Epithelial cell of proximal tubule (primary cell): ENCODE results near the gene ADIG. TPM values are rescaled to one million over a fixed set of nuclear protein-coding genes. Genes with fewer than 3 reads are reported as not detected.

Experiments
- DNase-seq: peaks from one replicate; pipeline ENCODE4 v3.0.0-alpha.2; 2011; ENCODE audit warnings: low read depth
- H3K4me3 ChIP-seq: 2 replicates; pipeline ENCODE4 v1.5.1; 2011; ENCODE audit warnings: low read depth, mild to moderate bottlenecking, low read length
- CTCF ChIP-seq: conservative IDR thresholded peaks from 2 replicates; pipeline ENCODE4 v1.5.1; 2012; ENCODE audit warnings: low read depth, mild to moderate bottlenecking, low read length
- total RNA-seq: library from RNA; depleted of rRNA; stranded (reverse); fragments of >200 nt; gene quantifications from 2 replicates; pipeline ENCODE4 v1.2.3, GENCODE V29; 2015

Gene ADIG
- not detected in 2 replicates for total RNA-seq

GRCh38 chr20:38581013-38581412, at the start of gene ADIG:
TSS of gene ADIG (plus strand) at chr20:38581197. CDS start at chr20:38581251, 54 bp downstream.
- DNase-seq = no peak
- no peak within 1 kb of the TSS for H3K4me3 ChIP-seq
- TF ChIP-seq CTCF = no peak

DNA sequence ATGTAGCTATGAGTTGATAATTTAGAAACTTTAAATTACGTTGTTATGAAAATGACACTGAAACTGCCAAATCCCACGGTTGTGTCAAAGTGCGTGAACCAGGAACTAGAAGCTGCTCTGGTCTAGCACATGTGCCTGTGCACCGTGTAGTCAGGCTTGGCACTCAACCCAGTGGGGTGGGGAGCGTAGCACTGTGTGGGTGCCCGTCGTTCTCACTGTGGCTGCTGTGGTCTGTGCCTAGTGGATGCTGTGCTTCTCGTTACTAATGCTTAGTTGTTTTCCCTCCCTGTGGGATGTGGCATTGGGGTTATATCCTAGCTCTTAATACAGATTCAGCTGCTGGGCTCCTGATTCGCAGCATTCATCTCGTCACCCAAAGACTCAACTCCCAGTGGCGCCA, 46.2 kb upstream of the ADIG start:
- DNase-seq = no peak
- TF ChIP-seq CTCF = no peak
- no peak overlapping the region for H3K4me3 ChIP-seq

DNA sequence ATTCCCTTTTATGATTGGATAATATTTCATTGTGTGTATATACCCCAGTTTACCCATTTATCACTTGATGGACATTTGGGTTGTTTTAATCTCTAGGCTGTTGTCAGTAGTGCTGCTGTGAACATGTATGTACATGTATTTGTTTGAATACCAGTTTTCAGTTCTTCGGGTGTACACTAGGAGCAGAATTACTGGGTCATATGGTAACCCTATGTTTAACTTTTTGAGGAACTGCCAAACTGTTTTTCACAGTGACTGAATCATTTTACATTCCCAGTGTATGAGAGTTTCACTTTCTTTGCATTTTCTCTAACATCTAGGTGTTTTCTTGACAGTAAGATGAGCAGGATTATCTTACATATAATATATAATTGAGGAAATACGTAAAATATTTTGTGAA, 44.7 kb upstream of the ADIG start:
- no peak for DNase-seq
- no peak for TF ChIP-seq CTCF

GRCh38 chr20:38537176-38537575, 43.8 kb upstream of the ADIG start:
- H3K4me3 ChIP-seq = no peak overlapping the region
- no peak for DNase-seq
- TF ChIP-seq CTCF = no peak

More for the DNA sequence above, 44.7 kb upstream of the ADIG start:
- H3K4me3 ChIP-seq = no peak overlapping the region

GRCh38 chr20:38538789-38539188, 42.2 kb upstream of the ADIG start:
- no peak for DNase-seq
- TF ChIP-seq CTCF = no peak
- H3K4me3 ChIP-seq = no peak overlapping the region

DNA sequence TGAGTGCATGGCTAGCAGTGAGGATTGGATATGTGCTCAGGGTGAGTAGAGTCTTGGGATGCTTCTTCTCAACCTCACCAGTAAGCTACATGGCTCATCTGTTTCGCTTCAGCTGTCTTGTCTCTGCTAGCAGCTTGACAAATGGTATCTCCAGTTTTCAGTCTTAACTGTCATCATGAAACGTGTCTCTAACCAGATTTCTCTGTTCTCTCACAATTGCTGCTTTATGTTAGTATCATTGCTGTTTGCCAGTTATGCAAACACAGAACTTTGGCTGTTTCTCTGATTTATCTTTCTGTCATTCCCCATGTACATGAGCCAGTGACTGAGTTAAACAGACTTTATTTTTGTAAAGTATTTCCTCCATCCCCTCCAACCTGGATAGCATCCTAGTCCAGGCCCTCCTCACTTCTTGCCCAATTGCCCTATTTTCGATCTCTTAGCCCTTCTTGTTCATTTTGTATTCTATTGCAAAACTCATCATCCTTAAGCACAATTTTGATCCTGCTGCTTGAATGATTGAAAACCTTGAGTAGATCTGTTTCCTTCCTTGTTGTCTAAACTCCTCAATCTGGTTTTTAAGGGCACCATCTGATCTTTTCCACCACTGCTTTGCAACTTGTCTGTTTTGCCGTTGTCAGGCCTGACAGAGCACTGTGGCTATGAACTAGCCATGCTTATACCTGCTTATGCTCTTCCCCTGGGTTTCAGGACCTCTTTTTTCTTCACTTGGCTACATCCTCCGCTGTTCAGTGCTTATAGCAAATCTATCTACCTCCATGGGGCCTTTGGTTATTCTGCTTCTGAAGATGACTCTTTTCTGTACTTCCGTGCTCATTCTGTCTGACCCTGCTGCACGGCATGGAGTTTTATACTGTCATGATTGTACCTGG, 37.7 kb upstream of the ADIG start:
- H3K4me3 ChIP-seq = no peak overlapping the region
- no peak for DNase-seq
- no peak for TF ChIP-seq CTCF

DNA sequence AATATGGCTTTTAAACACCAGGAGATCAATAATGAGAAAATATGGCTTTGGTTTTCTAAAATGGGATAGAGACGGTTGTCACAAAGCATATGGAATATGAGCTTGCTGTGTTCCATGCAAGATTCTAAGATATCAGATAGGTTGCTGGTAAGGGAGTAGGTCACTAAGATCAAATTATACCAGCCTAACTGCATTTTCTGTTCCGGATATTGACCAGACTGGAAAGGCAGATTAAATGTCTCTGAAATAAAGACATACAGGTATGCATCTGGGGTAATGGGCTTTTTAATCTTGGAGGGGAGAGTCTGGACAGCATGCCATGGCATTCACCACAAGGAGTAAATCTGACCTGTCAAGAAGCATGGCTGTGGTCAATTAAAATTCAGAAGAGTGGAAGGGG, 35.2 kb upstream of the ADIG start:
- H3K4me3 ChIP-seq = no peak overlapping the region
- no peak for TF ChIP-seq CTCF
- no peak for DNase-seq
